ENCODE results near the gene RTRAF. TPM values are rescaled to one million over a fixed set of nuclear protein-coding genes. Genes with fewer than 3 reads are reported as not detected.

Gene RTRAF
- total RNA-seq, 1 experiment from 2014 or later = 223 TPM

GRCh38 chr14:52002542-52002941, 13.2 kb downstream of the RTRAF start:
- H3K4me1 Mint-ChIP-seq (ENCODE audit: low read depth, unreplicated experiment) = peaks cover 5% of the 10 kb centered on the region
- no TSS peak for BruUV-seq (replicated peaks)
- no peak overlapping the region for H3K27ac Mint-ChIP-seq (ENCODE audit: unreplicated experiment)
- H3K27me3 Mint-ChIP-seq (ENCODE audit: insufficient read depth, unreplicated experiment) = no peaks in the 10 kb centered on the region
- ChIA-PET CTCF (no interaction called here), POLR2A (no interaction called here)
- no peak overlapping the region for H3K4me3 Mint-ChIP-seq (ENCODE audit: unreplicated experiment)
- intact Hi-C loops (cut with micrococcal nuclease; ENCODE audit: unreplicated experiment) = no loop called here
- Histone ChIP-seq H3K4me3 (ENCODE audit: low read depth, low read length) (no peak overlapping the region), H3K27me3 (replicated peaks; ENCODE audit: control insufficient read depth, insufficient read depth, low read length) (no peaks in the 10 kb centered on the region), H3K9me3 (no peaks in the 10 kb centered on the region), H3K4me1 (peaks cover 11% of the 10 kb centered on the region), H3K36me3 (ENCODE audit: control insufficient read depth, insufficient read depth, low read length) (peaks cover 3% of the 10 kb centered on the region; the same call in 1 of the 2 replicates)
- peaks cover 66% of the 10 kb centered on the region for H3K36me3 Mint-ChIP-seq (ENCODE audit: insufficient read depth, unreplicated experiment)
- TF ChIP-seq CTCF (IDR thresholded peaks at IDR 0.05; ENCODE audit: insufficient read depth in 1 of 2, low read depth in 1 of 2, low read length in 1 of 2, severe bottlenecking in 1 of 2, unreplicated experiment in 1 of 2) = no peak
- no peak for DNase-seq
- H3K9me3 Mint-ChIP-seq (ENCODE audit: unreplicated experiment) = no peaks in the 10 kb centered on the region

GRCh38 chr14:52003324-52003723, 14.0 kb downstream of the RTRAF start:
- no peak for TF ChIP-seq CTCF (IDR thresholded peaks at IDR 0.05; ENCODE audit: insufficient read depth in 1 of 2, low read depth in 1 of 2, low read length in 1 of 2, severe bottlenecking in 1 of 2, unreplicated experiment in 1 of 2)
- Mint-ChIP-seq H3K36me3 (ENCODE audit: insufficient read depth, unreplicated experiment) (peaks cover 69% of the 10 kb centered on the region), H3K4me1 (ENCODE audit: low read depth, unreplicated experiment) (peaks cover 12% of the 10 kb centered on the region), H3K27ac (ENCODE audit: unreplicated experiment) (no peak overlapping the region), H3K27me3 (ENCODE audit: insufficient read depth, unreplicated experiment) (no peaks in the 10 kb centered on the region), H3K4me3 (ENCODE audit: unreplicated experiment) (no peak overlapping the region), H3K9me3 (ENCODE audit: unreplicated experiment) (no peaks in the 10 kb centered on the region)
- Histone ChIP-seq H3K4me3 (ENCODE audit: low read depth, low read length) (no peak overlapping the region), H3K9me3 (no peaks in the 10 kb centered on the region), H3K27me3 (replicated peaks; ENCODE audit: control insufficient read depth, insufficient read depth, low read length) (no peaks in the 10 kb centered on the region), H3K36me3 (ENCODE audit: control insufficient read depth, insufficient read depth, low read length) (peaks cover 7% of the 10 kb centered on the region), H3K4me1 (peaks cover 15% of the 10 kb centered on the region)
- POLR2A ChIA-PET = no interaction called here
- CTCF ChIA-PET = no interaction called here
- BruUV-seq (replicated peaks) = no TSS peak
- DNase-seq = no peak
- intact Hi-C loops (cut with micrococcal nuclease; ENCODE audit: unreplicated experiment) = no loop called here

GRCh38 chr14:52005625-52006024, 16.3 kb downstream of the RTRAF start:
- no peak for DNase-seq
- H3K9me3 Mint-ChIP-seq (ENCODE audit: unreplicated experiment) = no peaks in the 10 kb centered on the region
- H3K27ac Mint-ChIP-seq (ENCODE audit: unreplicated experiment) = no peak overlapping the region
- H3K4me1 ChIP-seq = peaks cover 15% of the 10 kb centered on the region
- no peaks in the 10 kb centered on the region for H3K27me3 Mint-ChIP-seq (ENCODE audit: insufficient read depth, unreplicated experiment)
- H3K27me3 ChIP-seq (replicated peaks; ENCODE audit: control insufficient read depth, insufficient read depth, low read length) = no peaks in the 10 kb centered on the region
- H3K4me3 ChIP-seq (ENCODE audit: low read depth, low read length) = no peak overlapping the region
- POLR2A ChIA-PET = no interaction called here
- H3K36me3 ChIP-seq (ENCODE audit: control insufficient read depth, insufficient read depth, low read length) = peaks cover 7% of the 10 kb centered on the region
- peaks cover 79% of the 10 kb centered on the region for H3K36me3 Mint-ChIP-seq (ENCODE audit: insufficient read depth, unreplicated experiment)
- CTCF ChIA-PET = no interaction called here
- H3K9me3 ChIP-seq = no peaks in the 10 kb centered on the region
- TF ChIP-seq CTCF (IDR thresholded peaks at IDR 0.05; ENCODE audit: insufficient read depth in 1 of 2, low read depth in 1 of 2, low read length in 1 of 2, severe bottlenecking in 1 of 2, unreplicated experiment in 1 of 2) = no peak
- peaks cover 12% of the 10 kb centered on the region for H3K4me1 Mint-ChIP-seq (ENCODE audit: low read depth, unreplicated experiment)
- no peak overlapping the region for H3K4me3 Mint-ChIP-seq (ENCODE audit: unreplicated experiment)
- intact Hi-C loops (cut with micrococcal nuclease; ENCODE audit: unreplicated experiment) = no loop called here
- no TSS peak for BruUV-seq (replicated peaks)
